GM15510 (cell line): ENCODE results near the gene OSBPL9.
A peak's percentile ranks its signal among the peaks of the same experiment; 100 is the strongest.

Experiments used
- POLR2A ChIP-seq: IDR thresholded peaks from 3 replicates; pipeline ENCODE4 v1.6.1; 2011; ENCODE audit warnings: borderline replicate concordance; ENCODE audit not compliant: insufficient read length; ENCODE audit errors: extremely low read depth

OSBPL9 gene

GRCh38 chr1:51616903-51617708, at the start of gene OSBPL9:
Gene OSBPL9 (plus strand): TSS chr1:51617092. CDS start chr1:51617111, 19 bp downstream.
- peak; percentile 63 for TF ChIP-seq POLR2A

- TF ChIP-seq POLR2A, result no peak
Observed at GRCh38 chr1:51567653-51568052, 49.2 kb upstream of the OSBPL9 start.

- TF ChIP-seq POLR2A, result no peak
Observed at GRCh38 chr1:51568231-51568935, 48.5 kb upstream of the OSBPL9 start.

- no peak for TF ChIP-seq POLR2A
Observed at GRCh38 chr1:51569284-51570062, 47.4 kb upstream of the OSBPL9 start.

GRCh38 chr1:51570063-51570710, 46.7 kb upstream of the OSBPL9 start:
- no peak for TF ChIP-seq POLR2A

- no peak for TF ChIP-seq POLR2A
Observed at GRCh38 chr1:51572365-51572764, 44.5 kb upstream of the OSBPL9 start.

GRCh38 chr1:51574796-51575195, 42.1 kb upstream of the OSBPL9 start:
- TF ChIP-seq POLR2A, result no peak

- TF ChIP-seq POLR2A, result no peak
Observed at GRCh38 chr1:51575406-51576084, 41.3 kb upstream of the OSBPL9 start.

GRCh38 chr1:51576085-51576444, 40.8 kb upstream of the OSBPL9 start:
- TF ChIP-seq POLR2A, result no peak

GRCh38 chr1:51576923-51577322, 40.0 kb upstream of the OSBPL9 start:
- no peak for TF ChIP-seq POLR2A

GRCh38 chr1:51578383-51579109, 38.3 kb upstream of the OSBPL9 start:
- no peak for TF ChIP-seq POLR2A

- no peak for TF ChIP-seq POLR2A
Observed at GRCh38 chr1:51581238-51581637, 35.7 kb upstream of the OSBPL9 start.

- TF ChIP-seq POLR2A, result no peak
Observed at GRCh38 chr1:51583532-51583931, 33.4 kb upstream of the OSBPL9 start.
